ENCODE data around the gene THAP11.

GRCh38 chr16:67796099-67796718 is 45.9 kb upstream of the THAP11 start:
- TF ChIP-seq EZH2 (IDR thresholded peaks at IDR 0.05; ENCODE audit: low read length, unreplicated experiment): no peak
- no peak for TF ChIP-seq CTCF (conservative IDR thresholded peaks at IDR 0.05; ENCODE audit: low read depth, low read length)

All from PC-3 (cell line).